ENCODE measurements around the gene SUB1. TPM values are rescaled to one million over a fixed set of nuclear protein-coding genes. Genes with fewer than 3 reads are reported as not detected.

SUB1 gene
- total RNA-seq, 1 experiment from 2014 or later: 269 TPM

GRCh38 chr5:32651088-32651487 is 65.7 kb downstream of the SUB1 start:
- BruUV-seq (replicated peaks): no TSS peak
- Mint-ChIP-seq H3K36me3 (ENCODE audit: insufficient read depth, unreplicated experiment) (no peaks in the 10 kb centered on the region), H3K4me1 (ENCODE audit: insufficient read depth, unreplicated experiment) (no peaks in the 10 kb centered on the region), H3K4me3 (ENCODE audit: unreplicated experiment) (no peak overlapping the region), H3K27ac (ENCODE audit: low read depth, unreplicated experiment) (no peak overlapping the region), H3K9me3 (ENCODE audit: unreplicated experiment) (peaks cover 11% of the 10 kb centered on the region), H3K27me3 (ENCODE audit: insufficient read depth, unreplicated experiment) (no peaks in the 10 kb centered on the region)
- ChIA-PET POLR2A (interaction anchor here (1.1 kb wide), 1 partner anchor 11 kb away, joined by 5 read pairs; no protein-coding TSS in a partner anchor), CTCF (no interaction called here)
- no peak for DNase-seq (ENCODE audit: unreplicated experiment)
- intact Hi-C loops (cut with micrococcal nuclease): no loop called here
- TF ChIP-seq CTCF (IDR thresholded peaks at IDR 0.05; ENCODE audit: unreplicated experiment): no peak

GRCh38 chr5:32651638-32652037 is 66.3 kb downstream of the SUB1 start:
- peaks cover 10% of the 10 kb centered on the region for H3K9me3 Mint-ChIP-seq (ENCODE audit: unreplicated experiment)
- no peak overlapping the region for H3K4me3 Mint-ChIP-seq (ENCODE audit: unreplicated experiment)
- intact Hi-C loops (cut with micrococcal nuclease): no loop called here

More at GRCh38 chr5:32651638-32652037, 66.3 kb downstream of the SUB1 start:
- no peak for TF ChIP-seq CTCF (IDR thresholded peaks at IDR 0.05; ENCODE audit: unreplicated experiment)
- no TSS peak for BruUV-seq (replicated peaks)
- Mint-ChIP-seq H3K36me3 (ENCODE audit: insufficient read depth, unreplicated experiment) (no peaks in the 10 kb centered on the region), H3K27me3 (ENCODE audit: insufficient read depth, unreplicated experiment) (no peaks in the 10 kb centered on the region), H3K27ac (ENCODE audit: low read depth, unreplicated experiment) (no peak overlapping the region), H3K4me1 (ENCODE audit: insufficient read depth, unreplicated experiment) (no peaks in the 10 kb centered on the region)
- ChIA-PET POLR2A (no interaction called here), CTCF (no interaction called here)
- no peak for DNase-seq (ENCODE audit: unreplicated experiment)

Other genes starting within 250 kb of the SUB1 start
- 109 and 111 TPM in 2 replicates for gene ZFR, start 140.8 kb upstream of the SUB1 start, total RNA-seq (2022)
- gene NPR3, start 125.8 kb downstream of the SUB1 start, total RNA-seq (2022): 0.84 and 1.1 TPM in 2 replicates